Left renal pelvis (tissue), 4 donors: ENCODE data around the gene HLA-DQA1. TPM values are rescaled to one million over a fixed set of nuclear protein-coding genes. Genes with fewer than 3 reads are reported as not detected.
"Not testable (repeated sequence)": the region's sequence is repeated elsewhere in the genome, so short reads cannot be mapped to it uniquely, and the experiment has no call there.

Experiments used
- DNase-seq, 4 donors: peaks; one replicate each; pipeline ENCODE4 v3.0.0-alpha.2; 2013; ENCODE audit warnings: low read depth in 4 of 4, low spot score in 3 of 4
- polyA plus RNA-seq, 4 donors: library from polyadenylated mRNA; unstranded; fragments of 120-200 nt; gene quantifications; one replicate each; pipeline ENCODE4 v1.2.1, GENCODE V29; 2013; ENCODE audit not compliant: insufficient read length in 4 of 4

The HLA-DQA1 gene
- polyA plus RNA-seq, 4 donors, result 2.2 to 4.5 (median 3.6) TPM

- no peak for DNase-seq
Observed at GRCh38 chr6:32621372-32621771, 15.8 kb upstream of the HLA-DQA1 start.

GRCh38 chr6:32622545-32623401, 14.4 kb upstream of the HLA-DQA1 start:
- no peak for DNase-seq

GRCh38 chr6:32623693-32624092, 13.5 kb upstream of the HLA-DQA1 start:
- no peak for DNase-seq

GRCh38 chr6:32624565-32624964, 12.6 kb upstream of the HLA-DQA1 start:
- no peak for DNase-seq

GRCh38 chr6:32625137-32625536, 12.1 kb upstream of the HLA-DQA1 start:
- no peak for DNase-seq

- DNase-seq, result no peak
Observed at GRCh38 chr6:32627249-32627648, 10.0 kb upstream of the HLA-DQA1 start.

GRCh38 chr6:32627831-32628230, 9.4 kb upstream of the HLA-DQA1 start:
- DNase-seq, result no peak

- not testable (repeated sequence) for DNase-seq
Observed at GRCh38 chr6:32629793-32630192, 7.4 kb upstream of the HLA-DQA1 start.

GRCh38 chr6:32635526-32636123, 1.6 kb upstream of the HLA-DQA1 start:
- no peak for DNase-seq

GRCh38 chr6:32637883-32638282, 677 bp downstream of the HLA-DQA1 start:
- DNase-seq, result no peak

- no peak for DNase-seq
Observed at GRCh38 chr6:32638532-32639219, 1.5 kb downstream of the HLA-DQA1 start.

- no peak for DNase-seq
Observed at GRCh38 chr6:32639440-32640394, 2.5 kb downstream of the HLA-DQA1 start.

- DNase-seq, result no peak
Observed at GRCh38 chr6:32641122-32641521, 3.9 kb downstream of the HLA-DQA1 start.

GRCh38 chr6:32641785-32642719, 4.8 kb downstream of the HLA-DQA1 start:
- DNase-seq, result not testable (repeated sequence)

- no peak for DNase-seq
Observed at GRCh38 chr6:32642720-32643106, 5.5 kb downstream of the HLA-DQA1 start.

- no peak for DNase-seq
Observed at GRCh38 chr6:32643904-32644303, 6.7 kb downstream of the HLA-DQA1 start.

GRCh38 chr6:32645047-32645703, 8.0 kb downstream of the HLA-DQA1 start:
- no peak for DNase-seq

- no peak for DNase-seq
Observed at GRCh38 chr6:32655203-32655710, 18.1 kb downstream of the HLA-DQA1 start.

GRCh38 chr6:32657329-32657728, 20.1 kb downstream of the HLA-DQA1 start:
- not testable (repeated sequence) for DNase-seq
